HG02623 (cell line): Measurements from ENCODE around the gene DLEC1.
"Not testable (repeated sequence)": the region's sequence is repeated elsewhere in the genome, so short reads cannot be mapped to it uniquely, and the experiment has no call there.

Experiments used
- ATAC-seq: cut with Tn5 transposase; IDR thresholded peaks from one replicate; pipeline ENCODE4 v1.9.1; 2021; ENCODE audit warnings: moderate library complexity; ENCODE audit not compliant: unreplicated experiment

DLEC1 gene

DNA sequence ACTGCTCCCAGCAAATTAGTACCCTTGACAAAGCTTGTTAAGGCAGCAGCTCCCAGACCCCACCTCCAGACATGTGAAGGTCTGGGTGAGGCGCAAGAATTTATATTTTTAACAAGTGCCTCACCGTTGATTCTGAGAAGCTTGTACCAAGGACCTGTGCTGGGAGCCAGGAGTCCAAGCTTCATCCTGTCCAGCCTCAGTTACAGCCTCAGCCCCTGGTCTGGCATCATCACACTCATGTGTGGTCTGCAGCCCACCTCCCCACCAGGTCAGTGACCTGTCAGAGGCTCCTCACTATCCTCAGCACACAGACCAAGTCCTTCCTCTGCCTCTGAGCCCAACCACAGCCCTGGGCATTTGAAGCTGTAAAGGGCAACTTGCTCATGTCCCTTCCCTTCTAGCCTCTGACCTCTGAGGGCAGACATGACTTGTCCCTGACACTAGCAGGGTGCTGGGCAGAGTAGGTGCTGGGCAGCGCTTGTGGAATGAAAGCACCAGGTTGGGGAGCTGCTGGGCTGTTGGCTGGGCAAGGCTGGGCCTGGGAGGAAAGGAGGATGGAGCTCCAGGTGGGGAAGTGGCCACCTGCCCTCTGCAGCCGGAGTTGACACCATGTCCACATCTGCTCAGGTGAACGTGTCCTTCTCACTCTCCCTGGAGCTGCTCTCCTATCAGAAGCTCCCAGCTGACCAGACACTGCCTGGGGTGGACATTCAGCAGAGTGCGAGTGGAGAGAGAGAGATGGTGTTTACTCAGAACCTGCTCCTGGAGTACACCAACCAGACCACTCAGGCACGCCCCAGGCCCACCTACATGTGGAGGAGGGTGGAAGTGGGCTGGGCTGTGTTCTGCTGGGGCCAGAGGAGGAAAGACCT, 81.0 kb downstream of the DLEC1 start:
- no peak for ATAC-seq

GRCh38 chr3:38120693-38121450, 81.9 kb downstream of the DLEC1 start:
- no peak for ATAC-seq

- no peak for ATAC-seq
These were observed 82.4 kb downstream of the DLEC1 start for GRCh38 chr3:38121451-38121831.

GRCh38 chr3:38121832-38122461, 82.9 kb downstream of the DLEC1 start:
- ATAC-seq, result no peak

- ATAC-seq, result no peak
These were observed 83.8 kb downstream of the DLEC1 start for GRCh38 chr3:38122712-38123290.

DNA sequence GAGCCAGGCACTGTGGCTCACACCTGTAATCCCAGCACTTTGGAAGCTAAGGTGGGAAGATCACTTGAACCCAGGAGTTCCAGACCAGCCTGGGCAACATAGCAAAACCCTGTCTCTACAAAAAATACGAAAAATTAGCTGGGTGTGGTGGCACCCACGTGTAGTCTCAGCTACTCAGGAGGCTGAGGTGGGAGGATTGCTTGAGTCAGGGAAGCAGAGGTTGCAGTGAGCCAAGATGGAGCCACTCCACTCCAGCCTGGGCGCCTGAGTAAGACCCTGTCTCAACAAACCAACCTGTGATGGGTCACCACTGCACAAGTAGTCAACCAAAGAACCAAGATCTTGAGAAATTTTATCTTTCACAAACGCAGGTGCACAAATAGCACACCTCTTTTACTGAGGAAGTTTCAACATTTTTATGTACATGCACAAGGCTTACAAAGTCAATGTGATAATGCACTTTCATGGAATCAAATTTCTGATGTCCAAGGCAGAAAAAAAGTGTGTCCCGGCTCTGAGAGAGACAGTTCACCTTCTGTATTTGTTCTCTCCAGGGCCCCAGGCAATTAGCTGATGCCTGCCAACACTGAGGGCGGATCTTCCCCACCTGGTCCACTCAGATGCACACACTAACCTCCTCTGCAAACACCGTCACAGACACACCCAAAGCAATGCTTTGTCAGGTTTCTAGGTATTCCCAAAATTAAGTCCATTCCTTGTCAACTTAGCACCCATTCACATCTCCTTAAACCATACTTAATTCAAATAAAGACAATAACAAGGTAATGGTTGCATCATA, 85.5 kb downstream of the DLEC1 start:
- no peak for ATAC-seq

GRCh38 chr3:38125305-38126120, 86.5 kb downstream of the DLEC1 start:
- ATAC-seq, result no peak

DNA sequence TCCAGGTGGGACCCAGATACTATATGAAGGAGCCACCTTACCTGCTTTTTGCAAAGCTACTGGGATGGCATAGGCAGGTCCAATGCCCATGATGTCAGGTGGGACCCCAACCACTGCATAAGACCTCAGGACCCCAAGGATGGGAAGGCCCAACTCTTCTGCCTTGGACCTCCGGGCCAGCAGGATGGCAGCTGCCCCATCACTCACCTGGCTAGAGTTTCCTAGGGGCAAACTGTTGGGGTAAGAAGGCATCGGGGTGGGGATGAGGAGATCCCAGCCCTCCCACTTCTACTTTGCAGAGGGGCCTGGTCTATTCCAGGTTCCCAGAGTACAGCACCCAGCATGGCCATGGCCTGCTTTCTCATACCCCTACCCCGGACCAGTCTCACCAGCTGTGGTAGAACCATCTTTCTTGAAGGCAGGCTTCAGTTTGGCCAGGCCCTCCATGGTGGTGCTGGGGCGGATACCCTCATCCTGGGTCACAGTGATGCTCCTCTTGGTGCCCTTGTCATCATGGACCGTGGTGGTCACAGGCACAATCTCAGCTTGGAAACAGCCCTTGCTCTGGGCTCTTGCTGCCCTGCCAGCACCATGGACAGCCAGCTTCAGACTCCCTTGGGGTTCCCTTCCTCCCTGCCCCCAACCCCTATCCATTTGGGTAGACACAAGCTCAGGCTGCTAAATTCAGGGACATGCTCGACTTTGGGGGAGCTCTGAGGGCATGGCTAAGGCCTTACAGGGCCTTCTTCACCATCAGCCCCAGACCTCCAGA, 87.3 kb downstream of the DLEC1 start:
- ATAC-seq, result no peak

DNA sequence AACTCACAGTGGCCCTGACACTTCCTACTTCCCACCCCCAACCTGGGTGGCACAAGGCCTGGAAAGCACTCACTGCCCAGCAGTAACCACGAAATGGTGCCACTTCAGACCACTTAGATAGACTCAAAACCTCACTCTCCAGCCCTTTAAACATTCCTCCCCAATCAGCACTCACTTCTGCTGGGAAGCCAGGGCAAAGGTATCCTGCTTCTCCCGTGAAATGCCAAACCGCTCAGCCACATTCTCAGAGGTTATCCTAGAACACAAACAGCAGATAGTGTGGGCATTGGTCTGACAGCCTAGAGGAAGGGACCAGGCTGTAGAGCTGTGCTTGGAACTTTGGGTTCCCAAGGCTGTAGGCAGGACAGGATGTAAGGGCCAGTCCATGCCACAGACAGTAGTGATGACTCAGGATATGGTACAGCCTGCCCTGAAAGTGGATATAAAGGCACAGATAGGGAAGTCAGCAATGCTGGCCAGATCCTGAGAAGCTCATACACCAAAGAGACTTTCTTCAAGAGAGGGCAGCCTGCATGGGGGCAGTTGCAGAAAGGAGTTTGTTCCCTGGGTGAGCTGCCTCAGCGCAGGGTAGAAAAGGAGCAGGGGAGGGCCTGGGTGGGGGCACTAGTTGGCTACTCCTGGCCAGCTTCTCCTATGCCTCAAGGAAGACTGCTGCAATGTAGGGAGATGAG, 88.7 kb downstream of the DLEC1 start:
- ATAC-seq, result no peak

- ATAC-seq, result no peak
These were observed 89.3 kb downstream of the DLEC1 start for GRCh38 chr3:38128303-38128655.

GRCh38 chr3:38129058-38129457, 90.0 kb downstream of the DLEC1 start:
- no peak for ATAC-seq

GRCh38 chr3:38130631-38131065, 91.6 kb downstream of the DLEC1 start:
- ATAC-seq, result no peak

- ATAC-seq, result no peak
These were observed 92.8 kb downstream of the DLEC1 start for GRCh38 chr3:38131621-38132369.

- ATAC-seq, result no peak
These were observed 94.2 kb downstream of the DLEC1 start for GRCh38 chr3:38133209-38133556.

DNA sequence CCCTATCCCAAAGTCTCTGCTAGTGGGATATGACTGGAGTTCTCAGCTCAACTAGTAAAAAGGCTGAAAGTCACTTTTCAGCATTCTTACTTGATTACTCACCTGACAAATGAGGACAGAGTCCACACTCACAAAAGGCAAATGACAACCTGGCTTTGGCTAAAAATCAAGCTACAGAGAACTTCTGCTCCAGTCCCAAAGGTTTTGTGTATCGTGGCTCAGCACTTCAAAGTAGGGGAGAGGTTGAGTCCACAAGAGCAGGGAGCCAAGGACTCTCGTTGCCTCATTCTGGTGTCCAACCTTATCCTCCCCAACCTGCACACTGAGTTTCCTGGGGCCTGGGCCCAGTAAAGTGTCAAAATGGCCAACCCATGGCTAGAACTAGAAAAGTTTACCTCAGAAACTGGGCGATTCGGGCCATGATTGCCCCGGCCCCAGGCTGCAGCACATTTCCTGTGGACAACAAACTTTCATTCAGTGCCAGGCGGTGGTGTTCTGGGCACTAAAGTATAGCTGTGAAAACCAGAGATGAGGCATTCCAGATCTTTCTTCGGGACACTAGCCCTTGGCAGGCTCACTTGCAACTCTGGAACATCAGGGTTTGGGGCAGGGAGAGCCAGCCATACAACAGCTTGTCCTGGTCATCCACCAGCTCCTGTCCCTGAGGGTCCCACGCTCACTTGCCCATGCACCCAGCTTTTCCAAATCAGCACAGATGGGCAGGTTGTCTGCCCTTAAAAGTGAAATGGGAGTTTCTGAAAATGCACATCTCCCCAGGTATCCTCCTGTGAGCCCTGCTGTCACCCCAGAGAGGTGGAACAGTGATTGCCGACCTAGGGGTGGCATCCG, 94.8 kb downstream of the DLEC1 start:
- ATAC-seq, result no peak

- ATAC-seq, result not testable (repeated sequence)
These were observed 95.6 kb downstream of the DLEC1 start for GRCh38 chr3:38134517-38135143.
